Ovary (tissue), 3 donors: ENCODE results near the gene KIAA0040.

ENCODE experiments used
- CTCF ChIP-seq, 3 donors: fragments of 450-650 bp in 2 of 3; fragments of 200-600 bp in 1 of 3; IDR thresholded peaks; one replicate each; pipeline versions ENCODE4 v1.5.1 to v1.8.0; 2016 to 2022; ENCODE audit warnings: antibody characterized with exemption in 3 of 3, mild to moderate bottlenecking in 1 of 3
- EP300 ChIP-seq: sonication (generic); formaldehyde crosslinking; IDR thresholded peaks from one replicate; pipeline ENCODE4 v1.6.1; 2017; ENCODE audit warnings: antibody characterized with exemption
- POLR2A ChIP-seq: fragments of 450-650 bp; IDR thresholded peaks from one replicate; pipeline ENCODE4 v1.6.1; 2017; ENCODE audit warnings: antibody characterized with exemption, mild to moderate bottlenecking, moderate library complexity
- donor health status: DM: no; HTN: no; CAD: no.

GRCh38 chr1:175164751-175165150 is 27.8 kb downstream of the KIAA0040 start:
- TF ChIP-seq POLR2A (no peak), CTCF (IDR thresholded peaks at IDR 0.05) (no peak), EP300 (no peak)
